Calu3 (cell line): ENCODE results near the gene SERPINC1. TPM values are rescaled to one million over a fixed set of nuclear protein-coding genes. Genes with fewer than 3 reads are reported as not detected.
A peak's percentile ranks its signal among the peaks of the same experiment; 100 is the strongest.
"Not testable (repeated sequence)": the region's sequence is repeated elsewhere in the genome, so short reads cannot be mapped to it uniquely, and the experiment has no call there.

ENCODE experiments used
- BruUV-seq: library from RNA; stranded (reverse); fragments of 400-500 nt; replicated peaks from 2 replicates; lab custom pipeline; 2021; lab: Mats Ljungman, UMichigan
- CTCF ChIA-PET: fragments of 300-600 bp; sonication (Branson Sonifier 250); formaldehyde crosslinking; loops from one replicate; lab custom pipeline; 2022; ENCODE audit warnings: antibody characterized with exemption; lab: Charles Lee
- DNase-seq: peaks from one replicate; pipeline ENCODE4 v3.0.0; 2022
- H3K27ac Mint-ChIP-seq: one replicate; pipeline ENCODE4 v1.8.0; 2022; ENCODE audit warnings: mixed read lengths; ENCODE audit not compliant: unreplicated experiment
- H3K27me3 Mint-ChIP-seq: one replicate; pipeline ENCODE4 v1.8.0; 2022; ENCODE audit warnings: mixed read lengths; ENCODE audit not compliant: unreplicated experiment
- H3K36me3 Mint-ChIP-seq: one replicate; pipeline ENCODE4 v1.8.0; 2022; ENCODE audit warnings: mild to moderate bottlenecking, moderate library complexity, mixed read lengths; ENCODE audit not compliant: insufficient read depth, unreplicated experiment
- H3K4me1 Mint-ChIP-seq: one replicate; pipeline ENCODE4 v1.8.0; 2022; ENCODE audit warnings: mild to moderate bottlenecking, low read depth, mixed read lengths; ENCODE audit not compliant: unreplicated experiment
- H3K4me3 Mint-ChIP-seq: one replicate; pipeline ENCODE4 v1.8.0; 2022; ENCODE audit warnings: mild to moderate bottlenecking, low read depth, moderate library complexity, mixed read lengths; ENCODE audit not compliant: unreplicated experiment
- H3K9me3 Mint-ChIP-seq: one replicate; pipeline ENCODE4 v1.8.0; 2022; ENCODE audit warnings: low read depth, mixed read lengths; ENCODE audit not compliant: unreplicated experiment
- intact Hi-C: fragments of 100-400 bp; cut with micrococcal nuclease; formaldehyde crosslinking; loops from one replicate; pipeline ENCODE4 v1.10.0; 2022; ENCODE audit not compliant: unreplicated experiment
- total RNA-seq: library from RNA; stranded (reverse); gene quantifications from 2 replicates; pipeline ENCODE4 v1.2.3, GENCODE V29; 2022
- TF ChIP-seq, protein P1 (sequence below): fragments of 200-600 bp; IDR thresholded peaks from one replicate; pipeline ENCODE4 v1.8.0; 2022; ENCODE audit warnings: antibody characterized with exemption; ENCODE audit not compliant: unreplicated experiment

SERPINC1 gene
- total RNA-seq, 1 experiment from 2014 or later, result 0.59 TPM

- Mint-ChIP-seq H3K9me3 (no peaks in the 10 kb centered on the region), H3K36me3 (peaks cover 85% of the 10 kb centered on the region), H3K27ac (peak overlapping the region; percentile 100), H3K4me3 (peak overlapping the region; percentile 81), H3K4me1 (peaks cover 28% of the 10 kb centered on the region), H3K27me3 (peaks cover 13% of the 10 kb centered on the region)
- CTCF ChIA-PET, result no interaction called here
- intact Hi-C loops, result loop anchor here (5.0 kb wide), 2 partner anchors 157 to 207 kb away; partner anchors contain the start of gene RC3H1
- BruUV-seq, result no TSS peak
- TF ChIP-seq, protein P1, sequence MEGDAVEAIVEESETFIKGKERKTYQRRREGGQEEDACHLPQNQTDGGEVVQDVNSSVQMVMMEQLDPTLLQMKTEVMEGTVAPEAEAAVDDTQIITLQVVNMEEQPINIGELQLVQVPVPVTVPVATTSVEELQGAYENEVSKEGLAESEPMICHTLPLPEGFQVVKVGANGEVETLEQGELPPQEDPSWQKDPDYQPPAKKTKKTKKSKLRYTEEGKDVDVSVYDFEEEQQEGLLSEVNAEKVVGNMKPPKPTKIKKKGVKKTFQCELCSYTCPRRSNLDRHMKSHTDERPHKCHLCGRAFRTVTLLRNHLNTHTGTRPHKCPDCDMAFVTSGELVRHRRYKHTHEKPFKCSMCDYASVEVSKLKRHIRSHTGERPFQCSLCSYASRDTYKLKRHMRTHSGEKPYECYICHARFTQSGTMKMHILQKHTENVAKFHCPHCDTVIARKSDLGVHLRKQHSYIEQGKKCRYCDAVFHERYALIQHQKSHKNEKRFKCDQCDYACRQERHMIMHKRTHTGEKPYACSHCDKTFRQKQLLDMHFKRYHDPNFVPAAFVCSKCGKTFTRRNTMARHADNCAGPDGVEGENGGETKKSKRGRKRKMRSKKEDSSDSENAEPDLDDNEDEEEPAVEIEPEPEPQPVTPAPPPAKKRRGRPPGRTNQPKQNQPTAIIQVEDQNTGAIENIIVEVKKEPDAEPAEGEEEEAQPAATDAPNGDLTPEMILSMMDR, result no peak
- DNase-seq, result no peak
Measured at GRCh38 chr1:173865468-173866164, 51.5 kb downstream of the SERPINC1 start.

DNA sequence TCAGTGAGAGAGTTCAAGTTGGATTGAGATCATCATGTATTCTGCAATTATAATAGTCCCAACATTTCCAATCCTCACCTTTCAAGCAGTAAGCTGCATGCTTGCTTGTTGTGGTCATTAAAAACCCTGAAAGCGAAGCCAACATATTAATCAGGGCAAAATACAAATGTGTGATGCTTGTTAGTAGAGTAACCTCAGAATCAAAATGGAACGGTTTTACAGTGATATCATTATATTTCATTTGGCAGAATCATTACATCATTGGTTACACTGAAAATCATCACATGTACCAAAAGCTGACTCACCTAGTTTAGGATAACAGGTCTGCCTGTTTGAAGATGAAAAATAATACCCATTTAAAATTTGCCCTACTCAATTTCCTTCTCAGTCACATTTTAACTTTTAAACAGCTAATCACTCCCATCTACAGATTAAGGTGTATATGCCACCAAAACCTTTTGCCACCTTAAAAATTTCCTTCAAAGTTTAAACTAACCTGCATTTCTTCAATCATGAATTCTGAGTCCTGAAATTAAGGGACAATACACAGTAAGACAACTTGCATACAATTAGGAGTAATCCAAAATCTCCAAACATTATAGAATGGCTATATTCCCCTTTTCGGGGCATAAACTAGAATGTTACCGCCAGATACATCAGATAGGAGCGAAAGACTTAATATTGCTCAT lies 52.8 kb downstream of the SERPINC1 start:
- intact Hi-C loops, result no loop called here
- TF ChIP-seq, protein P1, result no peak
- BruUV-seq, result no TSS peak

DNA sequence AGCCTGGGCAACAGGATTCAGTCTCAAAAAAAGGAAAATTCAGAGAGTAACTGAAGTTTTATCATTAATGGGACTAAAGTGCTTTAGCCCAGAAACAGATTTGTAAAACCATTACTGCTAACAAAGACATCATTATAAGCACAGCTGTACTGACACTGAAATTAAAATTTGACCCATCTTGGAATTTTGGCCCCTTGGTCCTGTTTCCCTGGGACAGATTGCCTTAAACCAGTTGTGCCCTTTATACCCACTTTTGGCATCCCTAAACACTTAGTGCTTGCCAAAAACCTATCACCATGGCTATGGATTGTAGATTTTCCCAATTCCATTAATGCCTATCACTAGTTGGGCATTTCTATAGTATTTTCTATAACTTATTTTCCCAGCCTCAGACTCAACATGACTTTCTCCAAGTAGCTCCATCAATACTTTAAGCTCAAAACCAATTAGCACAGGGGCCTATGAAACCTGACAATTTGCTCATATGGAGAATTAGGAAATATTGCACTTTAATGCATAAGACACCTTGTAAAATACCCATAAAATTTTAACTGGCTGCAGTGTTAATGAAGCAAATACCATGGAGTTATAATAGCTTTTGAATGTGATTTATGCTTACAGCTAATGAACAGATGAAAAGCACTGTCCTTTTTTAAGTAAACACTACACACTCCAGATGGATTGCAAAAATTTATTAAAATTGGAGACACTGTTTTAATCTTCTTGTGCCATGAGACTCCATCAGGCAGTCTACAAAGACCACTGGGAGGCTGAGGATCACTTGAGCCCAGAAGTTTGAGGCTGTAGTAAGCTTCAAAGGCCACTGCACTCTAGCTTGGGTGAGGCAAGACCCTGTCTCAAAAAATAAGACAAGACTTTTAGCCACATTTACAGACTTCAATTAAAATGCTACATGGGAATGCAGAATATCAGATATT lies 53.6 kb downstream of the SERPINC1 start:
- TF ChIP-seq, protein P1, result no peak
- Mint-ChIP-seq H3K9me3 (no peaks in the 10 kb centered on the region), H3K4me1 (peaks cover 28% of the 10 kb centered on the region), H3K36me3 (peaks cover 97% of the 10 kb centered on the region), H3K4me3 (peak overlapping the region; percentile 81), H3K27ac (peak overlapping the region; percentile 100), H3K27me3 (peaks cover 13% of the 10 kb centered on the region)
- BruUV-seq, result no TSS peak
- intact Hi-C loops, result no loop called here
- no peak for DNase-seq
- CTCF ChIA-PET, result interaction anchor here (0.6 to 0.7 kb wide), 2 partner anchors 215 to 292 kb away, joined by 5 to 6 read pairs; no protein-coding TSS in a partner anchor

More for the DNA sequence above, 52.8 kb downstream of the SERPINC1 start:
- Mint-ChIP-seq H3K4me1 (peaks cover 28% of the 10 kb centered on the region), H3K27ac (peak overlapping the region; percentile 100), H3K36me3 (peaks cover 97% of the 10 kb centered on the region), H3K27me3 (peaks cover 13% of the 10 kb centered on the region), H3K9me3 (no peaks in the 10 kb centered on the region), H3K4me3 (peak overlapping the region; percentile 81)
- CTCF ChIA-PET, result interaction anchor here (0.6 to 0.7 kb wide), 2 partner anchors 214 to 291 kb away, joined by 5 to 6 read pairs; no protein-coding TSS in a partner anchor
- no peak for DNase-seq

- DNase-seq, result no peak
- intact Hi-C loops, result no loop called here
Measured at GRCh38 chr1:173862769-173863223, 54.3 kb downstream of the SERPINC1 start.

GRCh38 chr1:173862146-173862768 lies 54.9 kb downstream of the SERPINC1 start:
- CTCF ChIA-PET, result interaction anchor here (0.6 kb wide), 1 partner anchor 162 kb away, joined by 3 read pairs; no protein-coding TSS in a partner anchor
- H3K9me3 Mint-ChIP-seq, intact Hi-C loops, DNase-seq, H3K4me3 Mint-ChIP-seq, BruUV-seq, H3K27me3 Mint-ChIP-seq: not testable (repeated sequence)
- Mint-ChIP-seq H3K4me1 (peaks cover 21% of the 10 kb centered on the region), H3K36me3 (peaks cover 96% of the 10 kb centered on the region), H3K27ac (peak overlapping the region; percentile 100)

More at GRCh38 chr1:173862769-173863223, 54.3 kb downstream of the SERPINC1 start:
- Mint-ChIP-seq H3K27me3 (peaks cover 6% of the 10 kb centered on the region), H3K36me3 (peaks cover 97% of the 10 kb centered on the region), H3K27ac (peak overlapping the region; percentile 100), H3K4me1 (peaks cover 24% of the 10 kb centered on the region), H3K4me3 (no peak overlapping the region), H3K9me3 (no peaks in the 10 kb centered on the region)
- CTCF ChIA-PET, result interaction anchor here (0.6 kb wide), 1 partner anchor 162 kb away, joined by 3 read pairs; no protein-coding TSS in a partner anchor
- BruUV-seq, result no TSS peak
- TF ChIP-seq, protein P1, result no peak
